GM12878 (cell line): ENCODE data around the gene ALDH18A1. TPM values are rescaled to one million over a fixed set of nuclear protein-coding genes. Genes with fewer than 3 reads are reported as not detected.

Source experiments
- ATAC-seq: fragments of 200-7000 bp; cut with Tn5 transposase; 3 replicates; pipeline ENCODE4 v1.9.1; 2020; ENCODE audit warnings: mild to moderate bottlenecking, moderate library complexity
- BruUV-seq: library from RNA; stranded (reverse); fragments of 400-500 nt; replicated peaks from 2 replicates; lab custom pipeline; 2021; lab: Mats Ljungman, UMichigan
- CTCF ChIA-PET: fragments of 300-600 bp; sonication (Branson Sonifier 250); formaldehyde crosslinking; extraction: SDS; loops from one replicate; lab custom pipeline; 2021; ENCODE audit warnings: inconsistent platforms; lab: Yijun Ruan, JAX
- POLR2A ChIA-PET: fragments of 350-600 bp; formaldehyde crosslinking; extraction: SDS; loops from one replicate; lab custom pipeline; 2021; ENCODE audit warnings: inconsistent platforms; lab: Charles Lee
- RAD21 ChIA-PET: fragments of 300-600 bp; sonication (Branson Sonifier 250); formaldehyde crosslinking; loops from one replicate; lab custom pipeline; 2023; ENCODE audit warnings: antibody characterized with exemption; ENCODE audit not compliant: unreplicated experiment; lab: Charles Lee
- SMC1A ChIA-PET: fragments of 300-600 bp; sonication (Branson Sonifier 250); formaldehyde crosslinking; loops from one replicate; lab custom pipeline; 2023; ENCODE audit not compliant: unreplicated experiment, uncharacterized antibody; lab: Charles Lee
- DNase-seq: peaks from one replicate; pipeline ENCODE4 v3.0.0-alpha.2; 2011; ENCODE audit warnings: low read depth, low spot score
- FAIRE-seq: peaks from 3 replicates; lab custom pipeline; 2011; peaks lifted over from hg19 to GRCh38; lab: Jason Lieb, UNC
- H2AFZ ChIP-seq: 2 replicates; pipeline ENCODE4 v1.6.0; 2011; ENCODE audit warnings: low read depth, low read length, control low read depth; ENCODE audit not compliant: control insufficient read depth
- H3K27ac ChIP-seq: 2 replicates; pipeline ENCODE4 v1.5.1; 2011; ENCODE audit warnings: control low read depth; ENCODE audit not compliant: control insufficient read depth, insufficient read depth
- H3K27me3 ChIP-seq, 2 experiments: replicated peaks in 1 of 2; 2 replicates each; pipeline versions ENCODE4 v1.6.0 to v1.6.1; 2011; ENCODE audit warnings: low read length in 1 of 2; ENCODE audit not compliant: control insufficient read depth in 2 of 2, insufficient read depth in 2 of 2
- H3K36me3 ChIP-seq, 2 experiments: 2 replicates each; pipeline ENCODE4 v1.5.1; 2011; ENCODE audit warnings: low read length in 1 of 2; ENCODE audit not compliant: control insufficient read depth in 2 of 2, insufficient read depth in 2 of 2
- H3K4me1 ChIP-seq: 2 replicates; pipeline ENCODE4 v1.6.1; 2011; ENCODE audit warnings: mild to moderate bottlenecking, low read length, moderate library complexity, mixed read lengths; ENCODE audit not compliant: control insufficient read depth, insufficient read depth
- H3K4me2 ChIP-seq: 2 replicates; pipeline ENCODE4 v1.6.0; 2011; ENCODE audit warnings: control low read depth; ENCODE audit not compliant: control insufficient read depth, insufficient read depth
- H3K4me3 ChIP-seq: fragments of 200-600 bp; sonication (generic); 2 replicates; pipeline ENCODE4 v1.5.1; 2016
- H3K79me2 ChIP-seq: 2 replicates; pipeline ENCODE4 v1.6.0; 2011; ENCODE audit warnings: low read length; ENCODE audit not compliant: control insufficient read depth, insufficient read depth
- H3K9ac ChIP-seq: 2 replicates; pipeline ENCODE4 v1.8.0; 2011; ENCODE audit warnings: low read length, control low read depth, mixed read lengths; ENCODE audit not compliant: control insufficient read depth, insufficient read depth
- H3K9me3 ChIP-seq: replicated peaks from 3 replicates; pipeline ENCODE4 v1.5.1; 2011; ENCODE audit warnings: mild to moderate bottlenecking, low read length; ENCODE audit not compliant: control insufficient read depth, insufficient read depth
- H4K20me1 ChIP-seq: 2 replicates; pipeline ENCODE4 v1.6.0; 2011; ENCODE audit not compliant: control insufficient read depth, insufficient read depth
- EED ChIP-seq: sonication (generic); IDR thresholded peaks from 2 replicates; pipeline ENCODE4 v1.6.1; 2016; ENCODE audit warnings: antibody characterized with exemption, low read depth
- EZH2 ChIP-seq: IDR thresholded peaks from 2 replicates; pipeline ENCODE4 v1.6.1; 2012; ENCODE audit warnings: low read depth, mild to moderate bottlenecking, control low read depth, inconsistent platforms, low read length, borderline replicate concordance; ENCODE audit not compliant: control insufficient read depth
- FOS ChIP-seq: IDR thresholded peaks from 3 replicates; pipeline ENCODE4 v1.6.1; 2011; ENCODE audit warnings: borderline replicate concordance; ENCODE audit not compliant: insufficient read length; ENCODE audit errors: extremely low read depth
- FOXM1 ChIP-seq: IDR thresholded peaks from 2 replicates; pipeline ENCODE4 v1.6.1; 2012; ENCODE audit warnings: low read depth, mild to moderate bottlenecking, inconsistent platforms, low read length, moderate library complexity
- JUNB ChIP-seq: IDR thresholded peaks from 2 replicates; pipeline ENCODE4 v1.6.1; 2016; ENCODE audit warnings: antibody characterized with exemption, mild to moderate bottlenecking
- MEF2B ChIP-seq: fragments of 450-650 bp; IDR thresholded peaks from 2 replicates; pipeline ENCODE4 v1.6.1; 2018; ENCODE audit warnings: mild to moderate bottlenecking, moderate library complexity; ENCODE audit not compliant: partially characterized antibody, poor library complexity, severe bottlenecking
- MXI1 ChIP-seq: fragments of 150-350 bp; IDR thresholded peaks from 2 replicates; pipeline ENCODE4 v1.6.1; 2011; ENCODE audit warnings: low read depth, mild to moderate bottlenecking, inconsistent platforms, low read length, improper control_type of control experiment
- POU2F2 ChIP-seq: IDR thresholded peaks from 3 replicates; pipeline ENCODE4 v1.6.1; 2011; ENCODE audit warnings: low read depth, mild to moderate bottlenecking, low read length, borderline replicate concordance
- SMARCA5 ChIP-seq: fragments of 450-650 bp; IDR thresholded peaks from 2 replicates; pipeline ENCODE4 v1.6.1; 2017; ENCODE audit warnings: mild to moderate bottlenecking
- SRF ChIP-seq, 2 experiments: IDR thresholded peaks; 2 replicates each; pipeline ENCODE4 v1.6.1; 2011; ENCODE audit warnings: low read depth in 2 of 2, low read length in 2 of 2, mild to moderate bottlenecking in 1 of 2, moderate library complexity in 1 of 2
- WRNIP1 ChIP-seq: IDR thresholded peaks from 2 replicates; pipeline ENCODE4 v1.6.1; 2011; ENCODE audit warnings: low read depth, low read length, improper control_type of control experiment, borderline replicate concordance
- ZSCAN29 ChIP-seq: fragments of 450-650 bp; IDR thresholded peaks from 2 replicates; pipeline ENCODE4 v1.6.1; 2017; ENCODE audit warnings: mild to moderate bottlenecking, moderate library complexity
- WGBS: methylation state at CpG from one replicate; pipeline ENCODE4 v1.1.6; 2016; ENCODE audit warnings: low lambda C conversion rate; ENCODE audit not compliant: insufficient replicate concordance, insufficient coverage; ENCODE audit errors: missing lambda C conversion rate; 5-methylcytosine and 5-hydroxymethylcytosine counted together
- in situ Hi-C: fragments of 300-500 bp; cut with MboI; formaldehyde crosslinking; loops from 9 replicates; pipeline ENCODE4 v1.14.3; 2018; ENCODE audit warnings: mixed read lengths
- intact Hi-C: fragments of 100-400 bp; cut with micrococcal nuclease; formaldehyde crosslinking; loops from one replicate; pipeline ENCODE4 v1.14.2; 2022; ENCODE audit not compliant: unreplicated experiment
- polyA plus RNA-seq, 11 experiments: library from polyadenylated mRNA; depleted of rRNA in 4 of 11; unstranded in 6 of 11; stranded (reverse) in 5 of 11; fragments of >200 nt; fragmentation: Nextera tagmentation in 4 of 11; fragmentation: Illumina TruSeq in 1 of 11; extraction: Ambion mirVana in 4 of 11; extraction: Trizol in 1 of 11; gene quantifications; 1 replicate in 1 of 11; 2 replicates in 10 of 11; pipeline versions ENCODE4 v1.2.1 to v1.2.3, GENCODE V29; 2011 to 2016; ENCODE audit warnings: inconsistent platforms in 2 of 11, missing spikeins in 2 of 11, low read depth in 1 of 11
- total RNA-seq, 4 experiments: library from RNA; depleted of rRNA in 3 of 4; stranded (reverse); fragments of >200 nt in 3 of 4; fragmentation: Illumina TruSeq in 1 of 4; extraction: Trizol in 1 of 4; gene quantifications; 2 replicates each; pipeline versions ENCODE4 v1.2.1 to v1.2.3, GENCODE V29; 2013 to 2021
- TF ChIP-seq, protein P1 (sequence below): IDR thresholded peaks from 2 replicates; pipeline ENCODE4 v1.6.1; 2012; ENCODE audit warnings: mild to moderate bottlenecking, low read depth, low read length
- TF ChIP-seq, protein P2 (sequence below): IDR thresholded peaks from 2 replicates; pipeline ENCODE4 v1.6.1; 2012; ENCODE audit warnings: low read length, inconsistent platforms
- TF ChIP-seq, protein P3 (sequence below), 3 experiments: IDR thresholded peaks in 2 of 3; conservative IDR thresholded peaks in 1 of 3; 2 replicates each; pipeline ENCODE4 v1.5.1; 2011; ENCODE audit warnings: low read depth in 3 of 3, low read length in 3 of 3, mild to moderate bottlenecking in 3 of 3, control low read depth in 2 of 3, moderate library complexity in 2 of 3, inconsistent platforms in 1 of 3, mixed read lengths in 1 of 3; ENCODE audit not compliant: control insufficient read depth in 2 of 3, insufficient read depth in 1 of 3; ENCODE audit errors: extremely low read depth in 1 of 3
- TF ChIP-seq, protein P4 (sequence below): fragments of 150-350 bp; IDR thresholded peaks from 2 replicates; pipeline ENCODE4 v1.6.1; 2014; ENCODE audit warnings: mild to moderate bottlenecking, low read depth, low read length

Gene ALDH18A1
- total and polyA plus RNA-seq, 10 of the 15 experiments (the other 5 are each of a cell fraction or from before 2014, with no cell fraction given), result 24.3 to 118 (median 99.3) TPM

- TF ChIP-seq, protein P1, sequence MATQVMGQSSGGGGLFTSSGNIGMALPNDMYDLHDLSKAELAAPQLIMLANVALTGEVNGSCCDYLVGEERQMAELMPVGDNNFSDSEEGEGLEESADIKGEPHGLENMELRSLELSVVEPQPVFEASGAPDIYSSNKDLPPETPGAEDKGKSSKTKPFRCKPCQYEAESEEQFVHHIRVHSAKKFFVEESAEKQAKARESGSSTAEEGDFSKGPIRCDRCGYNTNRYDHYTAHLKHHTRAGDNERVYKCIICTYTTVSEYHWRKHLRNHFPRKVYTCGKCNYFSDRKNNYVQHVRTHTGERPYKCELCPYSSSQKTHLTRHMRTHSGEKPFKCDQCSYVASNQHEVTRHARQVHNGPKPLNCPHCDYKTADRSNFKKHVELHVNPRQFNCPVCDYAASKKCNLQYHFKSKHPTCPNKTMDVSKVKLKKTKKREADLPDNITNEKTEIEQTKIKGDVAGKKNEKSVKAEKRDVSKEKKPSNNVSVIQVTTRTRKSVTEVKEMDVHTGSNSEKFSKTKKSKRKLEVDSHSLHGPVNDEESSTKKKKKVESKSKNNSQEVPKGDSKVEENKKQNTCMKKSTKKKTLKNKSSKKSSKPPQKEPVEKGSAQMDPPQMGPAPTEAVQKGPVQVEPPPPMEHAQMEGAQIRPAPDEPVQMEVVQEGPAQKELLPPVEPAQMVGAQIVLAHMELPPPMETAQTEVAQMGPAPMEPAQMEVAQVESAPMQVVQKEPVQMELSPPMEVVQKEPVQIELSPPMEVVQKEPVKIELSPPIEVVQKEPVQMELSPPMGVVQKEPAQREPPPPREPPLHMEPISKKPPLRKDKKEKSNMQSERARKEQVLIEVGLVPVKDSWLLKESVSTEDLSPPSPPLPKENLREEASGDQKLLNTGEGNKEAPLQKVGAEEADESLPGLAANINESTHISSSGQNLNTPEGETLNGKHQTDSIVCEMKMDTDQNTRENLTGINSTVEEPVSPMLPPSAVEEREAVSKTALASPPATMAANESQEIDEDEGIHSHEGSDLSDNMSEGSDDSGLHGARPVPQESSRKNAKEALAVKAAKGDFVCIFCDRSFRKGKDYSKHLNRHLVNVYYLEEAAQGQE, result no peak
- TF ChIP-seq JUNB (no peak), EED (no peak), FOS (no peak)
- TF ChIP-seq, protein P2, sequence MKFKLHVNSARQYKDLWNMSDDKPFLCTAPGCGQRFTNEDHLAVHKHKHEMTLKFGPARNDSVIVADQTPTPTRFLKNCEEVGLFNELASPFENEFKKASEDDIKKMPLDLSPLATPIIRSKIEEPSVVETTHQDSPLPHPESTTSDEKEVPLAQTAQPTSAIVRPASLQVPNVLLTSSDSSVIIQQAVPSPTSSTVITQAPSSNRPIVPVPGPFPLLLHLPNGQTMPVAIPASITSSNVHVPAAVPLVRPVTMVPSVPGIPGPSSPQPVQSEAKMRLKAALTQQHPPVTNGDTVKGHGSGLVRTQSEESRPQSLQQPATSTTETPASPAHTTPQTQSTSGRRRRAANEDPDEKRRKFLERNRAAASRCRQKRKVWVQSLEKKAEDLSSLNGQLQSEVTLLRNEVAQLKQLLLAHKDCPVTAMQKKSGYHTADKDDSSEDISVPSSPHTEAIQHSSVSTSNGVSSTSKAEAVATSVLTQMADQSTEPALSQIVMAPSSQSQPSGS, result no peak
Measured at GRCh38 chr10:95663496-95663895, 7.0 kb upstream of the ALDH18A1 start (continued).

- no peak overlapping the region for H3K9ac ChIP-seq
- ChIA-PET CTCF (no interaction called here), POLR2A (no interaction called here), RAD21 (no interaction called here), SMC1A (no interaction called here)
- H4K20me1 ChIP-seq, result no peaks in the 10 kb centered on the region
- peaks cover 2% of the 10 kb centered on the region for H3K79me2 ChIP-seq
- in situ Hi-C loops (no loop called here), intact Hi-C loops (no loop called here)
- ATAC-seq (no peak), DNase-seq (no peak), FAIRE-seq (no peak)
- no peak overlapping the region for H3K27ac ChIP-seq
- no peak overlapping the region for H2AFZ ChIP-seq
- H3K4me3 ChIP-seq, result no peak overlapping the region
- BruUV-seq, result no TSS peak
- H3K4me2 ChIP-seq, result no peak overlapping the region
- H3K9me3 ChIP-seq, result no peaks in the 10 kb centered on the region
- H3K27me3 ChIP-seq, result no peaks in the 10 kb centered on the region
- peaks cover 0 to 1% of the 10 kb centered on the region in 2 experiments; a peak in 2 of 4 replicates for H3K36me3 ChIP-seq
- peaks cover 2% of the 10 kb centered on the region; the same call in 1 of the 2 replicates for H3K4me1 ChIP-seq
- WGBS, result 100% methylated on average over 1 of the region's 1 CpG
- TF ChIP-seq ZSCAN29 (no peak), SRF (IDR thresholded peaks at IDR 0.05; ENCODE audit: low read depth in 2 of 2, low read length in 2 of 2) (no peak), WRNIP1 (no peak), SMARCA5 (no peak), POU2F2 (no peak), FOXM1 (no peak), EZH2 (no peak), MEF2B (no peak), MXI1 (no peak)
- TF ChIP-seq, protein P3, sequence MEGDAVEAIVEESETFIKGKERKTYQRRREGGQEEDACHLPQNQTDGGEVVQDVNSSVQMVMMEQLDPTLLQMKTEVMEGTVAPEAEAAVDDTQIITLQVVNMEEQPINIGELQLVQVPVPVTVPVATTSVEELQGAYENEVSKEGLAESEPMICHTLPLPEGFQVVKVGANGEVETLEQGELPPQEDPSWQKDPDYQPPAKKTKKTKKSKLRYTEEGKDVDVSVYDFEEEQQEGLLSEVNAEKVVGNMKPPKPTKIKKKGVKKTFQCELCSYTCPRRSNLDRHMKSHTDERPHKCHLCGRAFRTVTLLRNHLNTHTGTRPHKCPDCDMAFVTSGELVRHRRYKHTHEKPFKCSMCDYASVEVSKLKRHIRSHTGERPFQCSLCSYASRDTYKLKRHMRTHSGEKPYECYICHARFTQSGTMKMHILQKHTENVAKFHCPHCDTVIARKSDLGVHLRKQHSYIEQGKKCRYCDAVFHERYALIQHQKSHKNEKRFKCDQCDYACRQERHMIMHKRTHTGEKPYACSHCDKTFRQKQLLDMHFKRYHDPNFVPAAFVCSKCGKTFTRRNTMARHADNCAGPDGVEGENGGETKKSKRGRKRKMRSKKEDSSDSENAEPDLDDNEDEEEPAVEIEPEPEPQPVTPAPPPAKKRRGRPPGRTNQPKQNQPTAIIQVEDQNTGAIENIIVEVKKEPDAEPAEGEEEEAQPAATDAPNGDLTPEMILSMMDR (IDR thresholded peaks at IDR 0.05 in 2 of 3, conservative IDR thresholded peaks at IDR 0.05 in 1 of 3; ENCODE audit: control insufficient read depth in 2 of 3, extremely low read depth in 1 of 3, insufficient read depth in 1 of 3, low read depth in 3 of 3, low read length in 3 of 3), result no peak
- TF ChIP-seq, protein P4, sequence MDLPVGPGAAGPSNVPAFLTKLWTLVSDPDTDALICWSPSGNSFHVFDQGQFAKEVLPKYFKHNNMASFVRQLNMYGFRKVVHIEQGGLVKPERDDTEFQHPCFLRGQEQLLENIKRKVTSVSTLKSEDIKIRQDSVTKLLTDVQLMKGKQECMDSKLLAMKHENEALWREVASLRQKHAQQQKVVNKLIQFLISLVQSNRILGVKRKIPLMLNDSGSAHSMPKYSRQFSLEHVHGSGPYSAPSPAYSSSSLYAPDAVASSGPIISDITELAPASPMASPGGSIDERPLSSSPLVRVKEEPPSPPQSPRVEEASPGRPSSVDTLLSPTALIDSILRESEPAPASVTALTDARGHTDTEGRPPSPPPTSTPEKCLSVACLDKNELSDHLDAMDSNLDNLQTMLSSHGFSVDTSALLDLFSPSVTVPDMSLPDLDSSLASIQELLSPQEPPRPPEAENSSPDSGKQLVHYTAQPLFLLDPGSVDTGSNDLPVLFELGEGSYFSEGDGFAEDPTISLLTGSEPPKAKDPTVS, result no peak
Measured at GRCh38 chr10:95661818-95662217, 5.3 kb upstream of the ALDH18A1 start.
